ENCODE measurements around the gene TWIST2. TPM values are rescaled to one million over a fixed set of nuclear protein-coding genes. Genes with fewer than 3 reads are reported as not detected.

Gene TWIST2
- total and polyA plus RNA-seq, 9 of the 15 experiments (the other 6 are each of a cell fraction or from before 2014, with no cell fraction given): not detected

- H4K20me1 ChIP-seq (replicated peaks; ENCODE audit: control insufficient read depth, insufficient read depth, low read length): no peaks in the 10 kb centered on the region
- BruUV-seq (replicated peaks): no TSS peak
- no peaks in the 10 kb centered on the region for H3K79me2 ChIP-seq (ENCODE audit: control insufficient read depth, insufficient read depth, low read length)
- no peaks in the 10 kb centered on the region for H3K36me3 ChIP-seq (ENCODE audit: control insufficient read depth, insufficient read depth, low read length)
- WGBS (ENCODE audit: insufficient coverage, low coverage, missing lambda C conversion rate): 3% methylated on average over 3 of the region's 3 CpGs
- H3K9me3 ChIP-seq (replicated peaks; ENCODE audit: control insufficient read depth, insufficient read depth, low read depth, low read length): no peaks in the 10 kb centered on the region
- H3K4me2 ChIP-seq (ENCODE audit: insufficient read depth, low read length): no peak overlapping the region
- FAIRE-seq: no peak
- H3K27ac ChIP-seq (ENCODE audit: extremely low read depth, low read depth, low read length): no peak overlapping the region
- POLR2A ChIA-PET: no interaction called here
- H3K4me3 ChIP-seq: no peak overlapping the region
- CTCF ChIA-PET (ENCODE audit: low intra/inter-chr PET ratio): no interaction called here
- H3K9me1 ChIP-seq (ENCODE audit: control insufficient read depth, insufficient read depth, low read length): no peaks in the 10 kb centered on the region
- peaks cover 0 to 2% of the 10 kb centered on the region in 2 experiments; a peak in 1 of 5 replicates for H3K27me3 ChIP-seq (ENCODE audit: control insufficient read depth in 2 of 2, insufficient read depth in 2 of 2, low read length in 2 of 2)
- H3K4me1 ChIP-seq (replicated peaks in 1 of 2; ENCODE audit: control insufficient read depth in 2 of 2, insufficient read depth in 2 of 2, low read length in 2 of 2): no peaks in the 10 kb centered on the region
- ATAC-seq: no peak
- DNase-seq (ENCODE audit: extremely low read depth in 1 of 4, low spot score in 3 of 4): no peak
- intact Hi-C loops (cut with micrococcal nuclease) (no loop called here), in situ Hi-C loops (cut with MboI) (no loop called here)
- TF ChIP-seq SETDB1 (IDR thresholded peaks at IDR 0.05; ENCODE audit: low read length) (no peak), KAT8 (IDR thresholded peaks at IDR 0.05; ENCODE audit: low read depth) (no peak), E2F8 (IDR thresholded peaks at IDR 0.05; ENCODE audit: low read depth, partially characterized antibody) (no peak), ZNF740 (CRISPR knock-in tag; IDR thresholded peaks at IDR 0.05) (no peak), ZNF740 (tag; IDR thresholded peaks at IDR 0.05) (no peak)
- no peak overlapping the region for H2AFZ ChIP-seq (ENCODE audit: low read depth, low read length)
- no peak overlapping the region for H3K9ac ChIP-seq (ENCODE audit: insufficient read depth in 1 of 2, low read depth in 2 of 2, low read length in 2 of 2)
Measured at GRCh38 chr2:238904177-238904576, 56.3 kb downstream of the TWIST2 start.

Measured in K562 (cell line).